Measurements from ENCODE around the gene EXOC3.

The EXOC3 gene

DNA sequence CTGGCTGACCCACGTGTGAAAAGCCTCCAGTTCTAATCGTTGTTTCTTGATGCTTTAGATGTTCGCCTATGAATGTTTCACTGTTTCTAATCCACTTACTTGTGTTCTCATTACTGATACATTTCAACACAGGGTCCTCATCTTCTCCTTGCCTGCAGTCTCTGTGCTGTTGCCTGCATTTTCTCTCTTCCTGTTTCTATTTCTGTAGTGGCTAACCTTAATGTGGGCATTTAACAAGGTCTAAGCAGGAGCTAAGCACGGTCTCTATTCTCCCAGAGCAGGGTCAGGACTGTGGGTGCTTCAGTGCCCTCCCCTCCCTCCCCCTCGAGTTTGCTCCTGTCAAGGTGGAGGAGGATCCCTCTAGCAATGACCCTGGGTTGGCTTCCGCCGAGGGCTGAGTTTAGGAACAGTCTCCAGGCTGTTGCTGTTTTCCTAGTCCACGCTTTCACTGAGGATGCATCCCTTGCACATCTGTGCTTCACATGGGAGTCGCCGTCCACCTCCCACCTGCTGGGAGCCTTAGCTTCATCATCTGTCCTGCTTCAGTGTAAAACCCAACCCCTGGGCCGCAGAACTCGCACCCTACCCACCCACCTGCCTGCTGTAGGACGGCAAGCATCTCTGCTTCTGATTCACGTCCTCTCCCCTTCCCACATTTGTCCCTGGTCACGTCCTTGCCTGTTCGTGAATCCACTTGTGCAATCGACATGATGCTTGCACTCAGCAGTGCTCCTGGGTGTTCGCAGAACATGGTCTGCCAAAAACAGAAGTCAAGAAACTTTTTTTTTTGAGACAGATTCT is 2.4 kb upstream of the EXOC3 start:
- DNase-seq: no peak

DNA sequence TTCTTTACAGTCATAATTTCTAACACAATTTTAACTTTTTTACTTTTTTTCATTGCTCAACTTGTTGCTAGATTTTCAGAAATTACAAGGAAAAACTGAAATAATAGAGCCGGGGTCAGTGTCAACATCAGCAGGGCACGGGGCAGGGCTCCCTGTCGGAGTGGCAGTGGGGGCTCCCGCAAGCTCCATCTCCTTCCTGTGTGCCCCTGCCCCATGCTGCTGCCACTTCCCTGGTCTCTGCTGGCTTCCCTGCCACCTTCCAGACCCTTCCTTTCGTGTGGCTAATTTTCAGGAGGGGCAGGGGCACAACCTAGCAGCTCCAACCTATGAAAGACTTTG is 1.0 kb upstream of the EXOC3 start:
- DNase-seq: no peak

DNA sequence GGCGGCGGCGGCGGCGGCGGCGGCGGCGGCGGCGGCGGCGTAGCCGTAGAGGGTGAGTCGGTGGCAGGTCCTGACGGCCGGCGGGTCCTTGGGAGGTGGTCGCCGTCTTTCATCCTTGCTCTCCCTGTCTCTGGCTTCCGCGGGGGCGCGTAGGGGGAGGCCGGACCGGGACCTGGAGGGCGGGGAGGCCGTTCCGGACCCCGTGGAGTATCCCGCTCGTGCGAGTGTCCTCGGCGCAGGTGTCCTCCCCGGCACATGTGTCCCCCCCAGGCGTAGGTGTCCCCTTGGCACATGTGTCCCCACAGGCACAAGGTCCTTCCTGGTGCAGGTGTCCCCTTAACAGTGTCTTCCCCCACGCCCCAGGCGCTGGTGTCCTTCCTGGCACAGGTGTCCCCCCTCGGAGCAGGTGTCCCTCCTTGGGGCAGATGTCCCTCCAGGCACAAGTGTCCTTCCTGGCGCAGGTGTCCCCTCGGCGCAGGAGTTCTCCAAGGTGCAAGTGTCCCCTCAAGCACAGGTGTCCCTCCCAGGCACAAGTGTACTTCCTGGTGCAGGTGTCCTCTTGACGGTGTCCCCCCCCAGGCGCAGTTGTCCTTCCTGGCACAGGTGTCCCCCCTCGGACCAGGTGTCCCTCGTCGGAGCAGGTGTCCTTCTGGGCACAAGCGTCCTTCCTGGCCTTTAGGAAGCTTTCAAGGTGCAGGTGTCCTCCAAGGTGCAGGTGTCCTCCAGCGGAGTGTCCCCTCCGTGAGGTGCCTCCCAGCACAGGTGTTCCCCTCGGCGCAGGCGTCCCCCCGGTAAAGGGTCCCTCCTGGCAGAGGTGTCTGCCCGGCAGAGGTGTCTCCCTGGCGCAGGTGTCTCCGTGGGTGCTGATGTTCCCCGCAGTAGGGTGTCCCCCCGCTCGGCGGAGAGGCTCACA is 519 bp downstream of the EXOC3 start:
- peak; percentile 84 for DNase-seq

DNA sequence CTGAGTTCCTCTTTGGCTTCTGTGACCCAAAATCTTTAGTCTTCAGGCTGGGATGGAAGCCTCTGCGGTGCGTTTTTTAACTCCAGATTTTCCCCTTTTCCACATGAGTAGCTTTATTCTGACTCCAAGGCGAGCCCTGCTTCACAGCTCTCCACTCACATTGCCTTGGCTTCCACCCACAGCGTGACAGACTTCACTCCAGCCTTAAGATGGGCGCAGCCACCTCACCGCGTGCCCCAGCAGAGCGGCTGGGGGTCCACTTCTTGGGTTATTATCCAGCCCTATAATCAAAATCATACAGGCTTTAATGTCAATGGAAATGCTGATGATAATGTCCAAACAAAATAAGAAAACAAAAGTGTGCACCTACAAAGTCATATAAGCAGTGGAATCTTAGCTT is 1.2 kb downstream of the EXOC3 start:
- DNase-seq: no peak

DNA sequence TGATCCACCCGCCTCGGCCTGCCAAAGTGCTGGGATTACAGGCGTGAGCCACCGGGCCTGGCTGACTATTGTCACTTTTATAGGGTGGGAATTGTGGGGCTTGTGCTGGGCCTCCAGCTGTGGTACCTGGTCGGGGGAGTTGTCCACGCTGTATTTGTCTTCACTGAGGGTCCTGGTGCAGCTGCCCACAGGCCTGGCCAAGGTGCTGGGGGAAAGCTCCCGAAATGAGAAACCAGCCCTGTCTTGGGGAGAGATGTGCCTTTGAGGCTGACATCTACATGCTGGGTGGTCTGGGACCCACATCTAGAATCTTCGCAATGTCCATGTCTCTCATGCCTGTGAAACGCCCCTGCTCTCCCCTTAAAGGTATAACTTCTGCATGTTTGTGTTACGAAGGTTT is 2.6 kb downstream of the EXOC3 start:
- DNase-seq: no peak

DNA sequence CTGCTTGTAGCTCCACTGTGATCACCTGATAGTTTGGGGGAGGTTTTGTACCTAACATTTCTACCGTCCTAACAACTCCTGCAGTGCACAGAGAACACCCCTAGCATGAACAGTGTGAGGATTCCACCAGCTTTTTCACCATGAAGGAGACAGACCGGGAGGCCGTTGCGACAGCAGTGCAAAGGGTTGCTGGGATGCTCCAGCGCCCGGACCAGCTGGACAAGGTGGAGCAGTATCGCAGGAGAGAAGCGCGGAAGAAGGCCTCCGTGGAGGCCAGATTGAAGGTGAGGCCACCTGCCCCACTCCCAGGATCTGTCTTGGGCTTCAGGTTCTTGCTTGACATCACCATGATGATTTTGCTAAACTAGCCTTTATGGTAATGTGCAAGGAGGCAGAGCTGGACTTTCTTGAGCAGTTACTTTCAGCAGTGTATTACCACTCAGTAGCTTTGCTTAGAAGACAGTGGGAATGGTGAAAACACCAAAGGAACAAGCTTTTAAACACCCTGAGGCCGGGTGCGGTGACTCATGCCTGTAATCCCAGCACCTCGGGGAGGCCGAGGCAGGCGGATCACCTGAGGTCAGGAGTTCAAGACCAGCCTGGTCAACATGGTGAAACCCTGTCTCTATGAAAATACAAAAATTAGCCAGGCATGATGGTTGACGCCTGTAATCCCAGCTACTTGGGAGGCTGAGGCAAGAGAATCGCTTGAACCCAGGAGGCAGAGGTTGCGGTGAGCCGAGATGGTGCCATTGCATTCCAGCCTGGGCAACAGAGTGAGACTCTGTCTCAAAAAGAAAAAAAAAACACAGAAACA is 3.3 kb downstream of the EXOC3 start:
- no peak for DNase-seq

DNA sequence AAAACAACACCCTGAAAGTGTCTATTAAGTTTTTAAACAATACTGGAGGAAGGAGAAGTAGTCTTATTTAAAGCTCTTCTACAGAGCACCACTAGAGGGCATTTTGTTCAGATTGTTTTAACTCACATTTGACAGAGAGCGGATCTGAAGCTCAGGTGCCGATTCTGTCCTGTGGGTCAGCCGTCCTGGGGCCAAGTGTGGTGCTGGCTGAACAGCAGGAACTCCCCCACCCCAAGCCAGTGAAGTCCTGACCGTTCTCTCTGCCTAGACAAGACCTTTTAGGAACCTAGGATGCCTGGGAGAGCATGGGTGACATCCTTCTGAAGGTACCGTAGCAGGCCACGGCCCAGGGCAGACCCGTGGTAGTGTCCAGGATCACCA is 3.9 kb downstream of the EXOC3 start:
- DNase-seq: peak; percentile 38

DNA sequence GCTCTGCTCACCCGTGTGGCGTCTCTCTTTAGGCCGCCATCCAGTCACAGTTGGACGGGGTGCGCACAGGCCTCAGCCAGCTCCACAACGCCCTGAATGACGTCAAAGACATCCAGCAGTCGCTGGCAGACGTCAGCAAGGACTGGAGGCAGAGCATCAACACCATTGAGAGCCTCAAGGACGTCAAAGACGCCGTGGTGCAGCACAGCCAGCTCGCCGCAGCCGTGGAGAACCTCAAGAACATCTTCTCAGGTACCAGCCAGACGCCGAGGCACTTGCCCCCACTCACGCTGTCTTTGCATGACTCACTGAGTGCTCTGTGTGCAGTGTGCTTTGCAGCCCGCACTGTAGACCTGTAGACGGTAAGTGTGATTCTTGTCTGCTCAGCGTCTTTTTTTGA is 4.5 kb downstream of the EXOC3 start:
- no peak for DNase-seq

DNA sequence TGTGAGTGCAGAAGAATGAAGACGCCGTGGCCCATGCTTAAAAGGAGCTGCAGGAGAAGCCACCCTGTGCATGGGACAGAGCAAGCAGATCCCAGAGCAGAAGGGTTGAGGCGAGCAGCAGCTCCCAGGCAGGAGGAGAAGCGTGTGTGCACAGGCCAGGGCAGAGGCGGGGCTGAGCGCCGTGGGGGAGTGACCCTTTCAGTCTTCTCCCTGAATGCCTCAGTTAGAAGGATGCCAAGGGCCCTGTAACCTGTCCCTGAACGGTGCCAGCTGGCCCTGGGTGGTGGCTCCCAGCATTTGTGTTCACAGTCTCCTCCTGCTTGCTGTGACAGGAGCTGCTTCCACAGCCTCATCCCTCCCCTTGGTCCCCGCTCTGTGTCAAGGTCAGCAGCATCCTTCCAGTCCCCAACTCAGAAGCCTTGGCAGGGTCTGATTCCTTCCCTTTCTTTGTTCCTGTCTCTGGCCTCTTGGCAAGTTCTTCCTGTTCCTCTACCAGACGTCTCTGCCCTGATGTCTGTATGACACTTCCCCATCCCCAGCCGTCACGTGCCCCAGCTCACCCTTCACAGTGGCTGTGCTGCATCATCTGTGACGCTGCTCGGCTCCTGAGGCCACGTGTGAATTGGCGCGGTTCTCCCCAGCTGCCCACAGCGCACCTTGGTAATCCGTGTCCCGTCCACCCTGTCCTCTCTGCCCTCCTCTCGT is 5.2 kb downstream of the EXOC3 start:
- no peak for DNase-seq

DNA sequence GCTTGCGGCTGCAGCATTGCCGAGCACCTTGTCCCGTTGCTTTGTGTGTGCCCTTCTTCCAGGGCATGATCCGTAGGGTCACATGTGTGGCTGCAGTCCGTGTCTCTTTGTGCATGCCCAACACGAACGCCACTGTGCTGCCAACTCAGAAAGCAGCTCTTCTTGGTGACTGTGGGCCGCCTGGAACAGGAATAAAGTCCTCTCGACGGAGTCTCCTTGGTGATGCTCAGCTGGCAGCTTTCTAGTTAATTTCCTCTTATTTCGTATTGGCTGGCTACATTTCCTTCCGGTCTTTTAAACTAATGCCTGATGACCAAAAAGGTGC is 5.8 kb downstream of the EXOC3 start:
- no peak for DNase-seq

DNA sequence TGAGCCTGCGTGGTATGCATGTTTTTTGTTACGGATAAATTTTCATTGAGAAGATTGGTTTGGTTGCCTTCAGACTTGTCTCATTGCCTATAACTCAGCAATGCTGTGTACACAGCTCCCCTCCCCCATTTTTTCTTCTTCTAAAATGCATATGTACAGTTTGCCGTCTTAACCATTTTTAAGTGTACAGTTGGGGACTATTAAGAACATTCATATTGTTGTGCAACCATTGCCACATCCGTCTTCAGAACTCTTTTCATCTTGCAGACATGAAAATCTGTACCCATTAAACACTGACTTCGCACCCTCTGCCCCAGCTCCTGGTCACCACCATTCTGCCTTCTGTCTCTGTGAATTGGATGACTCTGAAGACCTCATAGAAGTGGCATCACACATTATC is 6.2 kb downstream of the EXOC3 start:
- DNase-seq: no peak

DNA sequence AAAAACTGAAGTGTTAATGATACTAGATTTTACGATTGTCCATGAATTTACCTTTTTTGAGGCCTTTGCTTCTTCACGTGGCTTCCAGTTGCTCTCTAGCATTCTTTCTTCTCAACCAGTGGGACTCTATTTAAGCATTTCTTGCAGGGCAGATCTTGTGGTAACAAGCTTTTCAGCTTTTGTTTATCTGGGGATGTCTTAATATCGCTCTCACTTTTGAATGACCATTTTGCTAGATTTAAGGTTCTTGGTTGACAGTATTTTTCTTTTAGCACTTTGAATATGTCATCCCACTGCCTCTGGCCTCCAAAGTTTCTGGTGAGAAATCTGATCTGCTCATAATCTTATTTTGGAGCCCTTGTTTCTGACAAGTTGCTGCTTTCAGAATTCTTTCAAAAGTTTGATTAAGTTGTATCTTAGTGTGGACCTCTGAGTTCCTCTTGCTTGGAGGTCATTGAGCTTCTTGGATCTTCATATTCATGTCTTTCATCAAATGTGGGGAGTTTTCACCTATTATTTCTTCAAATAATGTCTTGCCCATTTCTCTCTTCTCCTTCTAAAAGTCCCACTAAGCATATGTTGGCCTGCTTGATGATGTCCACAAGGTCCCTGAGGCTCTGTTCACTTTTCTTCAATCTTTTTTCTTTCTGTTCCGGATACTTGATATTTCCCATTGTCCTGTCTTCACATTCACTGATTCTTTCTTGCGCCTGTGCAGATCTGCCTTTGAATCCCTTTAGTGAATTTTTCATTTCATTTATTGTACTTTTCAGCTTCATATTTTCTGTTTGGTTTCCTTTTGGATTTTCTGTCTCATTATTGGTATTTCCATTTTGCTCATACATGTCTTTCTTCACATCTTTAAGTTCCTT is 8.8 kb downstream of the EXOC3 start:
- DNase-seq: no peak

DNA sequence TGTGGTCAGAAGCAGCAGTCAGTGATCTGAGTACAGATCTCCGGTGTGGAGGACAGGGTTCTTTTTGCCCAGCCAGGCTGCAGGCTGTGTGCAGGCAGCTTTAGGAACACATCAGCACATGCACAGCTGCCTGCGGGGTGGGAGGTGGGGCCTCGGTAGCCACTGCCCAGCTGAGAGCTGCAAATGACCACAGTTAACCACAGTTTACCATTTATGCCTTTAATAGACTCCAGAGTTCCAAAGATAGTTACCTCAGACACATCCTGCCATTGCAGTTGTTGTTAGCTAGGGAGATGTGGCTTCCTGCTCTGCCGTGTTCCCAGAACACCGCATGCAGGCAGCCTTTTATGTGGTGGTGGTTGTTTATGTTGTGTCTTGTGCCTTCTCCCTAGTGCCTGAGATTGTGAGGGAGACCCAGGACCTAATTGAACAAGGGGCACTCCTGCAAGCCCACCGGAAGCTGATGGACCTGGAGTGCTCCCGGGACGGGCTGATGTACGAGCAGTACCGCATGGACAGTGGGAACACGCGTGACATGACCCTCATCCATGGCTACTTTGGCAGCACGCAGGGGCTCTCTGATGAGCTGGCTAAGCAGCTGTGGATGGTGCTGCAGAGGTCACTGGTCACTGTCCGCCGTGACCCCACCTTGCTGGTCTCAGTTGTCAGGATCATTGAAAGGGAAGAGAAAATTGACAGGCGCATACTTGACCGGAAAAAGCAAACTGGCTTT is 10.2 kb downstream of the EXOC3 start:
- DNase-seq: no peak

DNA sequence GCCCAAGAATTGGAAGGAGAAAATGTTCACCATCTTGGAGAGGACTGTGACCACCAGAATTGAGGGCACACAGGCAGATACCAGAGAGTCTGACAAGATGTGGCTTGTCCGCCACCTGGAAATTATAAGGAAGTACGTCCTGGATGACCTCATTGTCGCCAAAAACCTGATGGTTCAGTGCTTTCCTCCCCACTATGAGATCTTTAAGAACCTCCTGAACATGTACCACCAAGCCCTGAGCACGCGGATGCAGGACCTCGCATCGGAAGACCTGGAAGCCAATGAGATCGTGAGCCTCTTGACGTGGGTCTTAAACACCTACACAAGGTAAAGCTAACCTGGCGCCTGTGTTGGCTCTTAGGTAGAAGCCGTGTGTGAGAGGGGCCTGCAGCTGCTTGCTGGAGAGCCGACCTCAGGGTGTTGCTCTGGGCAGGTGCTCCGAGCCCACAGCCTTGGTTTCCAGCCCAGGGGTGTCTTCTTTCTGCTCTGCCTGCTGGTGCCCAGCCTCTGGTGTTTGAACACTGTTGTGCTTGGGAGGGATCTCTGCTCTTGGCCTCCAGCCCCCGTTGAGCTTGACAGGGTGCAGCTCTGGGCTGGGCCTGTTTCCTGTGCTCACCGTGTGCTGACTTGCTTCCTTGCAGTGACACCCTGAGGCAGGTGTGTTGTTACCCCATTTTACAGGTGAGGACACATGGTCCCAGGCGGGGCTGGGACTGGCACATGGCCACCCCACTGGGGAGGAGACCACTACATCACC is 10.9 kb downstream of the EXOC3 start:
- no peak for DNase-seq

DNA sequence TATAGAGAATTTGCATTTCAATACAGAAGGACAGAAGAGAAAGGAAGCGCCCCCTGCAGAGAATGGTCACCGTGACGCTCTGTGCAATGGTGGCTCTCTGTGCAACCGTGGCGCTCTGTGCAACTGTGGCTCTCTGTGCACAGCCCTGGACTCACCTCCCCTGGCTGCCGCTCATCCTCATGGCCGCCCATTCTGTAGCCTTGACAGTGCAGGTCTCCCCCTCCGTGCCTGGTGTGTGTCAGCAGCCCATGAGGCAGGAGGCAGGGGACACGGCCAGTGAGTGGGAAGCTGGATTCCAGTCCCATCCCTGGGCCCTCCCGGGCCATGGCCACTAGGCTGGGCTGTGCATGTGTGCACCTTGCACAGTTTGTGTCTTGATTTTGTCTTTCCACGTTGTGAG is 12.0 kb downstream of the EXOC3 start:
- DNase-seq: no peak

DNA sequence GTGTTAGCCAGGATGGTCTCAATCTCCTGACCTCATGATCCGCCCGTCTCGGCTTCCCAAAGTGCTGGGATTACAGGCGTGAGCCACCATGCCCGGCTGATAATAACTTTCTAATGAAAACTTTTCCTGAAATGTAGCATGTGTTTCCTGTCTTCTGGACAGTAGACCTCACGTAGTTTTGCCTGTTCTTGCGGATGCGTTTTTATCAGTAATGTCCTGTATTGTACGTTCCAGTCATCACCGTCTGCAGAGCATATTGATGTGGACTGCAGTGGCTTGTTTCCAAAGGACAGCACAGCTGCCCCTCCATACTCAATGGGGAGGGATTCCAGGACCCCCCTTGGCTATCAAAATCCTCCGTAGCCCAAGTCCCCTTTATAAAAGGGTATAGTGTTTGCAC is 12.8 kb downstream of the EXOC3 start:
- DNase-seq: no peak

DNA sequence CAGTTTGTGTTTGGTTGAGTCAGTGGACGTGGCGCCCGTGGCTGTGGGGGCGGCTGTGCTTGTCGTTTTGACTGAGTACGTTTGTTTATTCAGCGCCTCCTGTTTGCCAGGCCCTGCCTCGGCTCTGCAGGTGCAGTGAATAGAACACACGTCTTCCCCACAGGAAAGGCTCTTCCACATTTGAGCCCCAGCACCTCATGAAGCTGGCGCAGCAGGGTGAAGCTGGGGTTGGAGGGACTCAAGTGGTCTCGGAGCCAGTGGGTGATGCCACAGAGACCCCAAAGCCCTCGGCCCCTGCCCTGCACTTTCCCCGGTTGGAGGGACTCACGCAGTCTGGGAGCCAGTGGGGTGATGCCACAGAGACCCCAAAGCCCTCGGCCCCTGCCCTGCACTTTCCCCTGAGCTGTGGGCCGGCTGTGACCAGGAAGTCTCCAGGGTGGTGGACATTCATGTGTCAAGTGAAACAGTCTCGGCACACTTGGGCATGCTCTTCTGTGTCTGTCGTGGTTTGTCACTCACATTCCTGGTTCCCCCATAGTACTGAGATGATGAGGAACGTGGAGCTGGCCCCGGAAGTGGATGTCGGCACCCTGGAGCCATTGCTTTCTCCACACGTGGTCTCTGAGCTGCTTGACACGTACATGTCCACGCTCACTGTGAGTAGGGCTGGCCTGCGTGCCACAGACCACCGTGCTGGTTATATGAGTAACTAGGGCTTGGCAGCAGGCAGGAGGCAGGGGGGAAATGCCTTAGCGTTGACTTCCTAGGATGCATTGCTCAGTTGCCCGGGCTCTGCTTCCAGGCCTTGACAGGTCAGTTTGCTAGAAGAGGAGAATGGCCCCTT is 13.6 kb downstream of the EXOC3 start:
- DNase-seq: no peak

DNA sequence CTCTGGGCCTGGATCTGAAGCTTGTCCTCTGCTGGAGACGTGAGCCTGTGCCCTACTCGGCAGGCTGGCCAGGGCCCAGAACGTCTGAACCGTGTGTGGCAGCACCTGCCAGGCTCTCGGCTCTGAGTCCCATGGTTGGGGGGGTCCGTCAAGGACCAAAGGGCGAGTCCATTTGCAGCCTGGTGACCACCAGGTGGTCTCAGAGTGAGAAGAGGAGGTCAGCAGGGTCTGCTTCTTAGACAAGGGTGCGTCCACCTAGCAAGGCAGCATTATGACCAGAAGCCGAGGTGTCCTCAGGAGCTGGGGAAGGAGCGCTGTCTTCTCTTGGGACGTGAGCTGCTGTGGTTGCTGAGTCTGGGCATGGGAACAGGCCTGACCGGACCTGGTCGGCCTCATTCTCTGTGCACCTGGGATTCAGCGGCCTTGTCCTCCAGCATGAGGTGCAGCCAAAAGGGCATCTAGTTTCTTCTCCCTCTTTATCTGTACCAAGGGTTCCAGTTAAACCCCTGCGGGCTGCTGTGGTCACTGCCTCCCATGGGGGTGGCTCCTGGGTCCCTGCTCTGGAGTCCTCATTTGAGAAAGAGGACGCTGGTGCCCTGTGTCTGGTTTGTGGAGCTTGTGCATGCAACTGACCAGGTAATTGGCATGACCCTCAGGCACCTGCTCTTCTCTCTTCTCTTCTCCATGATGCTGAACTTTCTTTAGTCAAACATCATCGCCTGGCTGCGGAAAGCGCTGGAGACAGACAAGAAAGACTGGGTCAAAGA is 14.4 kb downstream of the EXOC3 start:
- DNase-seq: no peak

Measured in NCI-H146 (cell line).